NB4 (cell line): ENCODE measurements around the gene ZFHX3.

Experiments
- POLR2A ChIP-seq: IDR thresholded peaks from 2 replicates; pipeline ENCODE4 v1.6.1; 2011; ENCODE audit warnings: mild to moderate bottlenecking; ENCODE audit not compliant: insufficient read length; ENCODE audit errors: extremely low read depth
- TF ChIP-seq, protein P1 (sequence below): IDR thresholded peaks from one replicate; pipeline ENCODE4 v1.5.1; 2012; ENCODE audit warnings: low read depth, low read length
- TF ChIP-seq, protein P2 (sequence below): IDR thresholded peaks from 2 replicates; pipeline ENCODE4 v1.6.1; 2011; ENCODE audit warnings: low read depth, low read length

- TF ChIP-seq POLR2A, result no peak
- TF ChIP-seq, protein P1, sequence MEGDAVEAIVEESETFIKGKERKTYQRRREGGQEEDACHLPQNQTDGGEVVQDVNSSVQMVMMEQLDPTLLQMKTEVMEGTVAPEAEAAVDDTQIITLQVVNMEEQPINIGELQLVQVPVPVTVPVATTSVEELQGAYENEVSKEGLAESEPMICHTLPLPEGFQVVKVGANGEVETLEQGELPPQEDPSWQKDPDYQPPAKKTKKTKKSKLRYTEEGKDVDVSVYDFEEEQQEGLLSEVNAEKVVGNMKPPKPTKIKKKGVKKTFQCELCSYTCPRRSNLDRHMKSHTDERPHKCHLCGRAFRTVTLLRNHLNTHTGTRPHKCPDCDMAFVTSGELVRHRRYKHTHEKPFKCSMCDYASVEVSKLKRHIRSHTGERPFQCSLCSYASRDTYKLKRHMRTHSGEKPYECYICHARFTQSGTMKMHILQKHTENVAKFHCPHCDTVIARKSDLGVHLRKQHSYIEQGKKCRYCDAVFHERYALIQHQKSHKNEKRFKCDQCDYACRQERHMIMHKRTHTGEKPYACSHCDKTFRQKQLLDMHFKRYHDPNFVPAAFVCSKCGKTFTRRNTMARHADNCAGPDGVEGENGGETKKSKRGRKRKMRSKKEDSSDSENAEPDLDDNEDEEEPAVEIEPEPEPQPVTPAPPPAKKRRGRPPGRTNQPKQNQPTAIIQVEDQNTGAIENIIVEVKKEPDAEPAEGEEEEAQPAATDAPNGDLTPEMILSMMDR, result no peak
- TF ChIP-seq, protein P2, sequence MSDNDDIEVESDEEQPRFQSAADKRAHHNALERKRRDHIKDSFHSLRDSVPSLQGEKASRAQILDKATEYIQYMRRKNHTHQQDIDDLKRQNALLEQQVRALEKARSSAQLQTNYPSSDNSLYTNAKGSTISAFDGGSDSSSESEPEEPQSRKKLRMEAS, result no peak
Observed at GRCh38 chr16:73032541-73033270, 15.2 kb downstream of the ZFHX3 start.
